Activated gamma-delta T cell treated with Interleukin-2 at 50 U/mL for 16 hours (primary cell): ENCODE results near the gene CALHM4.

ENCODE experiments used
- DNase-seq: peaks from one replicate; pipeline ENCODE4 v3.0.0-alpha.2; 2020

Gene CALHM4, protein sequence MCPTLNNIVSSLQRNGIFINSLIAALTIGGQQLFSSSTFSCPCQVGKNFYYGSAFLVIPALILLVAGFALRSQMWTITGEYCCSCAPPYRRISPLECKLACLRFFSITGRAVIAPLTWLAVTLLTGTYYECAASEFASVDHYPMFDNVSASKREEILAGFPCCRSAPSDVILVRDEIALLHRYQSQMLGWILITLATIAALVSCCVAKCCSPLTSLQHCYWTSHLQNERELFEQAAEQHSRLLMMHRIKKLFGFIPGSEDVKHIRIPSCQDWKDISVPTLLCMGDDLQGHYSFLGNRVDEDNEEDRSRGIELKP

GRCh38 chr6:116553451-116553850 lies at the start of gene CALHM4:
TSS of gene CALHM4 (plus strand) at chr6:116553751. CDS start at chr6:116553794, 43 bp downstream.
- DNase-seq = no peak

- DNase-seq = no peak
Observed at GRCh38 chr6:116507324-116507723, 46.2 kb upstream of the CALHM4 start.

- DNase-seq = no peak
Observed at GRCh38 chr6:116508527-116508926, 45.0 kb upstream of the CALHM4 start.

GRCh38 chr6:116511424-116512110 lies 42.0 kb upstream of the CALHM4 start, which contains the start of gene CALHM5:
TSS of gene CALHM5 (plus strand) at chr6:116511639. CDS start at chr6:116511697, 58 bp downstream.
- no peak for DNase-seq

DNA sequence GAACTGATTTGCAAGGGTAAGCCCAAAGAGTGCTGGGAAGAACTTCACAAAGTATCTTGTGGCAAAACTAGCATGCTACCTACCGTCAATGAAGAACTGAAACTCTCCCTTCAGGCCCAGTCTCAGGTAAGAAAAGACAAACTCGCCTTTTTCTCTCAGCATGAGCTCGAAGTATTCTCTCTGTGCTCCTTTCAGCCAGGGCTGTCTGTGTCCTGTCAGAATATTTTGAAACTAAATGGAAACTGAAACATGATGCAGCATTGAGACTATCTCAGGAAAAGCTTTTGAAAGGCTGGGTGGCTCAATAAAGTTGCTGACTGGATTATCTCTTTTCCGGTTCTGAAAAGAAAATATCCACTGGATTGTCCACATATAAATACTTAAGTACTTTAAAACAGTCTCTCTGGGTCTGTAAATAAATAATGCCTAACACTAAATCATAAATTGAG lies 41.4 kb upstream of the CALHM4 start:
- no peak for DNase-seq

- no peak for DNase-seq
Observed at GRCh38 chr6:116512734-116513133, 40.8 kb upstream of the CALHM4 start.

GRCh38 chr6:116513224-116513875 lies 40.2 kb upstream of the CALHM4 start:
- no peak for DNase-seq

GRCh38 chr6:116514111-116514510 lies 39.4 kb upstream of the CALHM4 start:
- DNase-seq = no peak

- no peak for DNase-seq
Observed at GRCh38 chr6:116515141-116515540, 38.4 kb upstream of the CALHM4 start.

- DNase-seq = no peak
Observed at GRCh38 chr6:116518621-116519368, 34.8 kb upstream of the CALHM4 start.

DNA sequence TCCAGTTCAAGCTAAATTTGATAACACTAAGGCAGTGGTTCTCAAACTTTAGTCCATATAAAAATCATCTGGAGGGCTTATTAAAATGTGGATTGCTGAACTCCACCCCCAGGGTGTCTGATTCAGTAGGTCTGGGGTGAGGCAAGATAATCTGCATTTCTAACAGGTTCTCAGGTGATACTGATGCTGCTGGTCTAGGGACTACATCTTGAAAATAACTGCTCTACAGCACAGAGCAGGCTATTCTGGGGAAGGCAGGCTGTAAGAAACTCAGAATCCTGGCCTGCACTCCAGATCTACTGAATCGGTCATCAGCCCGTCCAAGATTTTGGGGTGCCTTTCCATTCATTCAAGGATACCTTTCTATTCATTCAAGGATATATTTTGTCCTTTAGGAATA lies 30.7 kb upstream of the CALHM4 start:
- no peak for DNase-seq

GRCh38 chr6:116524236-116524635 lies 29.3 kb upstream of the CALHM4 start:
- DNase-seq = no peak

DNA sequence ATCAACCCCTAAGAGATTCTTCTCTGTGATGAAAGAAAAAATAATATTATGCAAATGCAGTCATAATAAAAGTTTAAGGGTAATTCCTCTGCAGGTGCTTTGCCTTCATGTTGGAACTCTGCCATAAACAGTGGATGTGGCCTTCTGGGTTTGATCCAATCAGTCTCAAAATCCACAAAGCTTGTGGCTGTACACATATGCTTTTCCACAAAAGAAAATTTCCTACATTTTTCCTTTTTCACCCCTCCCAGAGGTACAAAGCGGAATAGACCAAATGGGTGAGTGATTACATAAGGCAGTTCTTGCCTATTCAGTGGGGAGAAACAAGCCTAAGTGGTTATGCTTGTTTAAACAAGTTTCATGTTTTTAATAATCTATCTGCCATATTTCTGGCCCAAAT lies 25.4 kb upstream of the CALHM4 start:
- DNase-seq = no peak

GRCh38 chr6:116528780-116529179 lies 24.8 kb upstream of the CALHM4 start:
- DNase-seq = no peak

- DNase-seq = no peak
Observed at GRCh38 chr6:116529466-116530290, 23.9 kb upstream of the CALHM4 start.

DNA sequence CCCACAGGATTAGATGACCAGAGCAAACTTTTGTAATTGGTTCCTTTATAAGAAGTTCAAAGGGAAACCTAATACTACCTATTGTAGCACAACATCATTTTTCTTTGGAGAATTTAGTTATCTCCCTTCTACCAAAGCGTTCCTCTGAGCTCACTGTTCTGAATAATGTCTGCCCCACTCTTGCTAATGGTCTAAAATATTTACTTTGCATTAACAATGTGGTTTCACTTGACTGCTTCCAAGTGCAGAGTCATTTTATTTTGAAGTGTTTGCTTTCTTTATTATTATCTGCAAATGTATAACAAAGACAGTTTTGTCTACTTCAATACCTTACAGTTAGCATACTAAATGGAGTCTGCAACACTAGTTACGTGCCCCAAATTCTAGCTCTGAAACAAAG lies 23.1 kb upstream of the CALHM4 start:
- no peak for DNase-seq

DNA sequence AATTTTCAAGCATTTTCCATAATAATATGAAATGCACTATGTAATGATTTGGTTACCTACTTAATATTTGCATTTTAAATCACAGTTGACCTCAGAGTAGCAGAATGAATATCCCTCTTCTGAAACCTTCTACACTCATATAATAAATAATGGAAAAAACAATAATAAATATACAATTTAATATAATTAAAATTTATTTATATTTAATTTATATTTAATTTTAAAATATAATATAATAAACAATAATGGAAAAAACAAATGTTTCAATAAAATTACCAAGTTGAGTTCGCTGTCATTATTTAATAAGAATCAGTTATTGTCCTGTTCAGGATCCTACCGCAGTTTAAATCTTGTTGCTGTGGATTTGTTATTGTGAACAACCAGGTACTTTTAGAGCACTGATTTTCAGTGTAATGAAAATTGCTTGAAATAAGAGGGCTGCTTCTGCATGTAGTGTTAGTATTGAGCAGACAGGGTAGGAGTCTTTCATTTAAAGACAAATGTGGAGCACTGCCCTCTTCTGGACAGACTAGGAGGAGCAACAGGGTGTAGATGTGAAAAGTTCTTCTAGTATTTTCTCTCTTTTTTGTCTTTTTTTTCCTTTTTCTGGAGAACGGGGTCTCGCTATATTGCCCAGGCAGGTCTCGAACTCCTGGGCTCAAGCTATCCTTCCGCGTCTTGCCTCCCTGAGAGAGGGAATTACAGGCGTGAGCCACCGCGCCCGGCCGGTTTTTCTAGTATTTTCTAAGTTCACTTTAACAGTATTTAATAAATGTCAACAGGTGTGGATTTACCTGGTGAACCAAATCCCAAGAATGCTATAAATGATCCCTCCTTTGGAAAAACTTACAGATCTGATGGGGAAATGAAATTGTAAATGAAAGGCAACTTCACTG lies 21.6 kb upstream of the CALHM4 start:
- DNase-seq = peak; percentile 63

DNA sequence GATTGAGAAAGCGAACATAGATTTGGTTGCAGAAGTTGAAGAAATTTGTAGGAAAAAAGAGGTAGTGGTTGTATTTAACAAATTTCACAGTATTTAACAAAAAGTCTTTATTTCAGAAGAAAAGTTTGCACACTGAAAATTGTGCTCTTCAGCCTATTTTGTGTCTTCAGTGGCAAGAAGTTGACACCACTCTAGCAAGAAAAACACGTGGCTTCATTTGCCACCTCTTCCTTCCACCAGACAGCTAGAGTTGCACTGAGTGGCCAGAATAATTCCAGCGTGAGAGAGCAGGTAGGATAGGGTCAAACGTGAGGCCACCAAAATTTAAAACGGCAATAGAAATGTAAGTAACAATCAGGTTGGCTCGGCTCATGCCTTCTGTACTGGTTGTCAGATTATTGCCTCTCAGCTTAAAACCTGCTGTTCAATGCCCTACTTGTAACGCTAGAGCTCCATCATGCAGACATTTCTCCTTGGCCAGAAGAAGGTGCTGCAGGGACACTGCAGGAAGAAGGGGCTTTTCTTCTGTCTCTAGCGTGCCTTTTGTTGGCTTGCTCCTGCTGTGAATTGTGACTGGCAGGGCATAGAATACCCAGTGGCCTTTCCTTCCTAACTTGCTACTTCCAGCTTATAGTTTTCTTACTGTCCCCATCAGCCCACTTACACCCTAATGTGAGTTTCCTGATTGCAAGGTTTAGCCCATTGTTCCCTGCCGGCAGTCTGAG lies 20.2 kb upstream of the CALHM4 start:
- no peak for DNase-seq

- no peak for DNase-seq
Observed at GRCh38 chr6:116535109-116535508, 18.4 kb upstream of the CALHM4 start.

GRCh38 chr6:116536216-116536621 lies 17.3 kb upstream of the CALHM4 start:
- DNase-seq = no peak
